SK-N-MC (cell line): ENCODE data around the gene IGF2BP2.

ENCODE experiments used
- DNase-seq: peaks from one replicate; pipeline ENCODE4 v3.0.0-alpha.2; 2011; ENCODE audit warnings: low read depth, low spot score
- H3K27ac ChIP-seq: fragments of 200-600 bp; sonication (generic); 2 replicates; pipeline ENCODE4 v1.5.1; 2016; ENCODE audit warnings: mixed run types
- H3K36me3 ChIP-seq: fragments of 200-600 bp; sonication (generic); 2 replicates; pipeline ENCODE4 v1.6.1; 2017; ENCODE audit warnings: antibody characterized with exemption, low read length, mixed read lengths; ENCODE audit not compliant: insufficient read depth
- H3K4me3 ChIP-seq: fragments of 200-600 bp; sonication (generic); 2 replicates; pipeline ENCODE4 v1.5.1; 2016
- H3K9ac ChIP-seq: fragments of 200-600 bp; sonication (generic); 2 replicates; pipeline ENCODE4 v1.8.0; 2017; ENCODE audit warnings: mixed run types, mixed read lengths; ENCODE audit not compliant: insufficient read length
- H3K9me3 ChIP-seq: fragments of 200-600 bp; sonication (generic); 2 replicates; pipeline ENCODE4 v1.6.1; 2017; ENCODE audit warnings: low read depth, mild to moderate bottlenecking, antibody characterized with exemption, low read length, moderate library complexity, mixed read lengths
- EZH2 ChIP-seq: fragments of 200-600 bp; sonication (generic); IDR thresholded peaks from one replicate; pipeline ENCODE4 v1.6.1; 2017; ENCODE audit warnings: antibody characterized with exemption
- FOXP2 ChIP-seq: optimal IDR thresholded peaks from 2 replicates; pipeline ENCODE3; 2011; ENCODE audit warnings: mild to moderate bottlenecking, moderate library complexity; ENCODE audit not compliant: insufficient read depth; ENCODE audit errors: extremely low read length, control extremely low read depth
- POLR2AphosphoS5 ChIP-seq: IDR thresholded peaks from 2 replicates; pipeline ENCODE4 v1.6.1; 2012; ENCODE audit warnings: mild to moderate bottlenecking, low read depth, low read length, borderline replicate concordance

The IGF2BP2 gene

GRCh38 chr3:185828755-185829154 lies 3.9 kb upstream of the IGF2BP2 start:
- no peak for DNase-seq
- Histone ChIP-seq H3K9ac (no peak overlapping the region), H3K36me3 (peaks cover 2% of the 10 kb centered on the region; the same call in 1 of the 2 replicates), H3K27ac (no peak overlapping the region), H3K4me3 (no peak overlapping the region), H3K9me3 (no peaks in the 10 kb centered on the region; the same call in 1 of the 2 replicates)
- no peak for TF ChIP-seq EZH2
- no peak for TF ChIP-seq POLR2AphosphoS5
- TF ChIP-seq FOXP2: no peak

GRCh38 chr3:185827595-185828344 lies 2.9 kb upstream of the IGF2BP2 start:
- no peak for TF ChIP-seq POLR2AphosphoS5
- TF ChIP-seq EZH2: no peak
- TF ChIP-seq FOXP2: no peak
- no peak for DNase-seq
- Histone ChIP-seq H3K36me3 (peaks cover 2% of the 10 kb centered on the region; the same call in 1 of the 2 replicates), H3K9me3 (no peaks in the 10 kb centered on the region; the same call in 1 of the 2 replicates), H3K27ac (no peak overlapping the region), H3K4me3 (no peak overlapping the region), H3K9ac (no peak overlapping the region)

GRCh38 chr3:185825639-185826481 lies 1.0 kb upstream of the IGF2BP2 start:
- Histone ChIP-seq H3K36me3 (peaks cover 5% of the 10 kb centered on the region; the same call in 1 of the 2 replicates), H3K27ac (no peak overlapping the region), H3K9me3 (no peaks in the 10 kb centered on the region; the same call in 1 of the 2 replicates), H3K9ac (peak overlapping the region; percentile 54), H3K4me3 (peak overlapping the region; percentile 84)
- no peak for DNase-seq
- no peak for TF ChIP-seq POLR2AphosphoS5
- peak; percentile 33 for TF ChIP-seq FOXP2

- Histone ChIP-seq H3K9me3 (no peaks in the 10 kb centered on the region), H3K36me3 (peaks cover 5% of the 10 kb centered on the region; the same call in 1 of the 2 replicates), H3K9ac (peak overlapping the region; percentile 97), H3K4me3 (peak overlapping the region; percentile 90), H3K27ac (peak overlapping the region; percentile 89)
- TF ChIP-seq POLR2AphosphoS5 (no peak; the same call in 1 of the 2 replicates), FOXP2 (no peak), EZH2 (no peak)
- DNase-seq: no peak
Observed at GRCh38 chr3:185824051-185825005, 514 bp downstream of the IGF2BP2 start.

DNA sequence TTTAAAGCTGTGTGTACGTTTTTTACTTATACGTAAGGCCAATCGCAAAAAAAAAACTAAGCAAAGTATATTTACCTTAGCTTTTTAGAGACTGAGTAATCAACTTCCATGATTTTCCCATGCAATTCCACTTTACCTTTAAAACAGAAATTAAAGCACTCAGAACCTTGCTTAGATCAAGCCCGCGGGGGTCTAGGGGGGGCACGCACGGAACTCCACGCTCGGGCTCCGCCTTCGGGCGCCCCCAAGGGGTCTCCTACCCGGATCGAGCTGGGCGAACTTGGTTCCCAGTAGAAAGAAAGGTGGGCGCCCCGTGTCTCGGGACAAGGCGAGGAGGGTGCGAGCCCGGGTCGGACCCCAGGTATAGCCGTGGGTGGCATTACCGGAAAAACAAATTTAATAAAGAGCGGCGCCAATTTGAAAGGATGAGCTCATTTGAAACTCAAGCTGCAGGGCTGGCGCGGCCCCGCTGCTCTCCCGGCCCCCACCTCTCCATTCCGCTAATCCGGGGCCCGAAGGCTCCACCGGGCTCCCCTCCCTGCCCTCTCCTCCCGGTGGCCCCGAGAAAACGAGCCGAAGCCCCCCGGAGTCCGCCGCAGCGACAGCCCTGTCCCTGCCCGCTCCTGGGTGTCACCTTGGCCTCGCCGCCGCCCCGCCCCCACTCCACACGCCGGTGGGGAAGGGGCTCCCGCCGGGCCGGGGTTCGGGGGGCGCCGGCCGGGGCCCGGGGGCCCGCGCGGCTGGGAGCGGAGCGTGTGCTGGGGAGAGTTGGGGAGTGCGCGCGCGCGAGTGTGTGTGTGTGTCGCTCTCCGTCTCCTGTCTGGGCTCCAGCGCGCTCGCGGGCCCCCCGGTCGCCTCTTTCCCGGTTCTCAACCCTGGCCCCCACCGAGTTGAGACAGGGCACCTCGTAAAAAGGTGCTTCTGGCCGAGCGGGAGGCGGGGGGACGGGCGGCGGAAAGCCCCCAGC lies 1.5 kb downstream of the IGF2BP2 start:
- no peaks in the 10 kb centered on the region for H3K9me3 ChIP-seq
- H3K9ac ChIP-seq: peak overlapping the region; percentile 97
- 0 out of 2 replicates have a peak, but pooled peaks cover 2% of the 10 kb centered on the region for H3K36me3 ChIP-seq
- peak; percentile 35 for TF ChIP-seq POLR2AphosphoS5
- no peak for TF ChIP-seq EZH2
- TF ChIP-seq FOXP2: peak; percentile 29
- H3K4me3 ChIP-seq: peak overlapping the region; percentile 90
- H3K27ac ChIP-seq: peak overlapping the region; percentile 89
- DNase-seq: no peak

- Histone ChIP-seq H3K9ac (peak overlapping the region; percentile 97), H3K36me3 (0 out of 2 replicates have a peak, but pooled peaks cover 2% of the 10 kb centered on the region)
Observed at GRCh38 chr3:185822221-185823000, 2.4 kb downstream of the IGF2BP2 start.

More at GRCh38 chr3:185822221-185823000, 2.4 kb downstream of the IGF2BP2 start:
- H3K4me3 ChIP-seq: peak overlapping the region; percentile 90
- no peak for TF ChIP-seq FOXP2
- TF ChIP-seq EZH2: no peak
- no peak for TF ChIP-seq POLR2AphosphoS5
- no peak for DNase-seq
- H3K27ac ChIP-seq: peak overlapping the region; percentile 89
- H3K9me3 ChIP-seq: no peaks in the 10 kb centered on the region
